ENCODE results near the gene MTMR11.

The MTMR11 gene

GRCh38 chr1:149879556-149879955, 57.1 kb downstream of the MTMR11 start:
- Histone ChIP-seq H3K36me3 (ENCODE audit: control insufficient read depth in 1 of 2, insufficient read depth in 2 of 2, low read length in 2 of 2) (no peaks in the 10 kb centered on the region), H3K27ac (ENCODE audit: low read length) (no peak overlapping the region), H3K4me3 (ENCODE audit: low read depth in 1 of 2, low read length in 2 of 2) (no peak overlapping the region), H3K4me1 (ENCODE audit: control insufficient read depth in 1 of 2, insufficient read depth in 2 of 2, low read length in 2 of 2) (peaks cover 1 to 13% of the 10 kb centered on the region in 2 donors), H3K27me3 (ENCODE audit: low read depth, low read length) (no peaks in the 10 kb centered on the region), H3K9me3 (ENCODE audit: control insufficient read depth in 1 of 2, low read length in 2 of 2) (no peaks in the 10 kb centered on the region)

Measured in muscle layer of duodenum (tissue), 2 donors.